GM18519 (cell line): ENCODE results near the gene RBM42.
A peak's percentile ranks its signal among the peaks of the same experiment; 100 is the strongest.
"Not testable (repeated sequence)": the region's sequence is repeated elsewhere in the genome, so short reads cannot be mapped to it uniquely, and the experiment has no call there.

Experiments
- ATAC-seq: cut with Tn5 transposase; IDR thresholded peaks from one replicate; pipeline ENCODE4 v1.9.1; 2021; ENCODE audit warnings: mild to moderate bottlenecking, moderate library complexity; ENCODE audit not compliant: unreplicated experiment, low FRiP score

RBM42 gene

DNA sequence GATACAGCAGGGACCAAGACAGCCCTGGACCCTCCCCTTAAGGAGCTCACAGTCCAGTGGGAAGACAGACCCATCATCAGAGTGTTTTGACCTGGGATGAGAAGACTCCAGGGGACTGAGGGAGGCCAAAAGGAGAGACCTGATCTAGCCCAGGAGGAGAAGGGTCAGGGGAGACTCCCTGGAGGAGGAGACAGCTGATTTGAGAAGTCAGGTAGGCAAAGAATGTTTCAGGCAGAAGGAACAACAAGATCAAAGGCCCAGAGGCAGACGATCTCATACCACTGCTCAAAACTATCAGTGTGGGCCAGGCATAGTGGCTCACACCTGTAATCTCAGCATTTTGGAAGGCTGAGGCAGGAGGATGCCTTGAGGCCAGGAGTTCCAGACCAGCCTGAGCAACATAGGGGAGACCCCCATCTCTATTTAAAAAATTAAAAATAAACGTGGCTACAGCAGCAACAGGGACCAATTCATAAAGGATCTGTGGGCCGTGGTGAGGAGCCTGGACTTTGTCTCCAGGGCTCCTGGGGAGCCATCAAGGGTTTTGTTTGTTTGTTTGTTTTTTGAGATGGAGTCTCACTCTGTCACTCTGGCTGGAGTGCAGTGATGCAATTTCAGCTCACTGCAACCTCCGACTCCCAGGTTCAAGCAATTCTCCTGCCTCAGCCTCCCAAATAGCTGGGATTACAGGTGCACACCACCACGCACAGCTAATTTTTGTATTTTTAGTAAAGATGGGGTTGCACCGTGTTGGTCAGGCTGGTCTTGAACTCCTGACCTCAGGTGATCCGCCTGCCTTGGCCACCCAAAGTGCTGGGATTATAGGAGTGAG lies 17.1 kb downstream of the RBM42 start:
- no peak for ATAC-seq

DNA sequence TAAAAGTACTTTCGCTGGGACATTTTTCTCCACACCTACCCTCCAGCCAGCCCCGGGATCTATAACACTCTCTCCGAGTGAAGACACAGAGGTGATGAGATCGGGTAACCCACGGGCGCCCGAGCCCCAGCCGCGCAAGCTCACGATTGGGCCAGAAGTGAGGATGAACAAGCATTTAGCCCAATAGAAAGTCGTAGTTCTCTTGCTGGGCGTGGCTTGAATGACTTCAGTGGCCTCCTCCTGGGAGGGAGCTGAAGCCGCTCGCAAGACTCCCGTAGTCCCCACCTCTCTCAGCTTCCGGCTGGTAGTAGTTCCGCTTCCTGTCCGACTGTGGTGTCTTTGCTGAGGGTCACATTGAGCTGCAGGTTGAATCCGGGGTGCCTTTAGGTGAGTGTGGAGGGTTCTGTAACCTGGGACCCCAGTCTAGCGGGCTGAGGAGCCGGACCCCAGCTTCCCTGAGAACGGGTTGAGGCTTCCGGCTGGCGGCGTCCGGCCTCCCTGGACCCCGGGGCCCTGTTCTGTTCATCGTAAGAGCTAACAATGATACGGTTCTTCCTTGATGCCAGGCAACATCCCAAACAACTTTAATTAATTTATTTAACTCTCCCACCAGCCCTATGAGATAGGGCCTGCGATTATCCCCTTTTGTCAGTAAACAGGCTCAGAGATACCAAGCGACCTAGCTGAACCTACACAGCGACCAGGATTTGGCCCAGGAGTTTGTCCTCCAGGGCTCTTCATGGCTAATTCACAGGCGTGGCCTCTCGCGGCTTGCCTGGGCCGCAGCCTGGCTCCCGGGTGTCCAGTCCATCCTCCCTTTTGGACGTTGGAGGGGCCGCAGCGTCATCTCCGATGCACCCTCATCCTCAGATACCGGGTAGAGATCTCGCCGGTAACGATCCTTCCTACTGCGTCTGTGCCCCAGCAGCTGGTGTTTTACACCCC lies 19.5 kb downstream of the RBM42 start, which contains the start of gene COX6B1:
Gene COX6B1, plus strand, starts transcription at position 307 of the 945 bp plus-strand sequence. CDS start 2,921 bp downstream, outside the sequence.
- ATAC-seq, result peak; percentile 46

DNA sequence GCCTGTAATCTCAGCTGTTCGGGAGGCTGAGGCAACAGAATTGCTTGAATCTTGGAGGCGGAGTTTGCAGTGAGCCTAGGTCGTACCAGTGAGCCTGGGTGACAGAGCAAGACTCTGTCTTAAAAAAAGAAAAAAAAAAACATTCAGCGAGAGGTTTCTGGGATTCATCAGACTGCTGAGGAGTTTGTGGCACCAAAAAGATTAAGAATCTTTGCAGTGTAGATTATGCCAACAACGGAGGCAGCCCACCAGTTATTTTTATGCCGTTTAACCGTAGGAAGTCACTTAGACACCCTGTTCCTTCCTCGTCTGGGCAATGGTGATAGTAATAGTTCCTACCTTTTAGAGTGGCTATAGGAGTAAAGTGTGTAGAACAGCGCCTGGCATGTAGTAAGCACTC lies 21.7 kb downstream of the RBM42 start:
- ATAC-seq, result no peak

DNA sequence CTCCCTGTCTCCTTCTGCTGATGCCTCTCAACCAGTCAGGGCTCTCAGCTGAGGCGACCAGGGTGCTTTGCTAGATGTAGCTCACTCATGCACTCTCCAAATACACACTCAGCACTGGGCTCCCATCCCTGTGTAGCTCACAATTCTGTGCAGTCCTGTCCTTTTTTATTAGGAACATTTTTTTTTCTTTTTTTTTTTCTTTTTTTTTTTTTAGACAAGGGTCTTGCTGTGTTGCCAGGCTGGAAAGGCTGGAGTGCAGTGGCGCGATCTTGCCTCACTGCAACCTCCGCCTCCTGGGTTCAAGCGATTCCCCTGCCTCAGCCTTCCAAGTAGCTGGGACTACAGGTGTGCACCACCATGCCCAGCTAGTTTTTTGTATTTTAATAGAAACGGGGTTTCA lies 26.0 kb downstream of the RBM42 start:
- ATAC-seq, result not testable (repeated sequence)

DNA sequence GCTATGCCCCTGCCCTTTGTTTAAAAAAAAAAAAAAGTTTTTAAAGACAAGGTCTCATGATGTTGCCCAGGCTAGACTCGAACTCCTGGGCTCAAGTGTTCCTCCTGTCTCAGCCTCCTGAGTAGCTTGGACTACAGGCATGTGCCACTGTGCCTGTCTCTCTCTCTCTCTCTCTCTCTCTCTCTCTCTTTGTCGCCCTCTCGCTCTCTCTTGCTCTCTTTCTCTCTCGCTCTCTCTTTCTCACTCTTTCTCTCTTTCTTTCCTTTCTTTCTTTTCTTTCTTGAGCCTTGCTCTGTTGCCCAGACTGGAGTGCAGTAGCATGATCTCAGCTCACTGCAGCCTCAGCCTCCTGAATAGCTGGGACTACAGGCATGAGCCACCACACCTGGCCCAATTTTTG lies 26.8 kb downstream of the RBM42 start:
- no peak for ATAC-seq

DNA sequence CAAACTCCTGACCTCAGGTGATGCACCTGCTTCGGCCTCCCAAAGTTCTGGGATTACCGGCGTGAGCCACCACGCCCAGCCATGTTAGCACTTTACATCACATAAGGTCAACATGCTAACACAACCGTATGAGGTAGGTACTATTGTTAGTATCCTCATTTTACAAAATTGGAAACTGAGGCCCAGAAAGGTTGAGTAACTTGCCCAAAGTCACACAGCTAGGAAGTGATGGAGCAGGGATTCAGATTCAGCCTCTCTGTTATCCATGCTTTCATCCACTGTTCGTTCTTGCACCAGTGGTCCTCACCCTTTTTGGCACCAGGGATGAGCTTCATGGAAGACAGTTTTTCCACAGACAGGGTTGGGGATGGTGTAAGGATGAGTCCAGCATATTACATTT lies 27.9 kb downstream of the RBM42 start:
- no peak for ATAC-seq

DNA sequence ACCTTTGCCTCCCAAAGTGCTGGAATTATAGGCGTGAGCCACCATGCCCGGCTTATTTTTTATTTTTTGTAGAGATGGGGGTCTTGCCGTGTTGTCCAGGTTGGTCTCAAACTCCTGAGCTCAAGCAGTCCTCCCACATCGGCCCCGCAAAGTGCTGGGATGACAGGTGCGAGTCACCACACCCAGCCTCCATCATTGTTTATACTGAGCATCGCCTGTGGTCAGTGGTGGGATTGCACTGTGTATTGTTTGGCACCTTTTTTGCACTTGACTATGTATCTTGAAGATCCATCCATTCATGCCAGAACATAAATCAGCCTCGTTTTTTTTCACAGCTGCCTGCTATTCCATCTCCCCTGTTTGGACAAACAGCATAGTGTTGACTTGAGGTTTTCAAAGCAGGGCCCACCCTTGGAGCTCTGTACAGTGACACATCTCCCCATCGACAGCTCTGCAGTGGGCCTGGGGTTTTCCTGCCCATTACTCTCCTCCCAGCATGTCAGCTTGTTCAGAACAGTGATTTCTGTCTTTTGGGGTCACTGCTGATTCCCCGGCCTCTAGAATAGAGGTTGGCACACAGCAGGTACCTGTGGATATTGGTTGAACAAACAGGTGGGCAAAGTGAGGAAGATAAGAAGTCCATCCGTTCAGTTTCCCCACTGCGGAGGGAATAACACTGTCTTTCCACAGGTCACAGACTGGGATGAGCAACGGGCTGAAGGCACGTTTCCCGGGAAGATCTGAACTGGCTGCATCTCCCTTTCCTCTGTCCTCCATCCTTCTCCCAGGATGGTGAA lies 29.3 kb downstream of the RBM42 start:
- ATAC-seq, result no peak

DNA sequence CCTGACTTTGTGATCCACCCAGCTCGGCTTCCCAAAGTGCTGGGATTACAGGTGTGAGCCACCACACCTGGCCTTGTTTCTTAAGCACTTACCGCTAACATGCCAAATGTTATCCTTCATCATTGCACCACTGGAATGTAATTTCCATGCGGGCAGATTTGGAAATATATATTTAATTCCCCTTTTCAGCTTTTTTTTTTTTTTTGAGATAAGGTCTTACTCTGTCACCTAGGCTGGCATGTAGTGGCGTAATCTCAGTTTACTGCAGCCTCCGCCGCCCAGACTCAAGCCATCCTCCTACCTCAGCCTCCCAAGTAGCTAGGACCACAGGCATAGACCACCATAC lies 33.1 kb downstream of the RBM42 start:
- ATAC-seq, result no peak

DNA sequence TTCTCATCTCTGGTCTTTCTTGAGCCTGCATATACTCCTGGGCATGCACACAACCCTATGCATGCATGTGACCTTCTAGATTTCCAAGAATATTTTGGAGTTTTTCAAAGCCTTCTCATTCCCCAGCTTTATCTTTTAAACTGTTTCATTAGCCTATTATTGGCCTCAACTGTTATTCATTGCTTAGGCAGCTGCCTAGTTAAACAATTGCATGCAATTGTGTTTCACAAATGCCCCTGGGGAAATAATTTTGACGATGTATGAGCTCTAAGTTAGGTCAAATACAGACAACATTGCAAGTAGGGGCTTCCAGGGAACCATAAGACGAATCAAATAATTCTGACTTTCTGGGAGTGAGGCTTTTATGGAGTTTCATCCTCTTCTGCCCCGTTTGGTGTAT lies 35.1 kb downstream of the RBM42 start:
- no peak for ATAC-seq

DNA sequence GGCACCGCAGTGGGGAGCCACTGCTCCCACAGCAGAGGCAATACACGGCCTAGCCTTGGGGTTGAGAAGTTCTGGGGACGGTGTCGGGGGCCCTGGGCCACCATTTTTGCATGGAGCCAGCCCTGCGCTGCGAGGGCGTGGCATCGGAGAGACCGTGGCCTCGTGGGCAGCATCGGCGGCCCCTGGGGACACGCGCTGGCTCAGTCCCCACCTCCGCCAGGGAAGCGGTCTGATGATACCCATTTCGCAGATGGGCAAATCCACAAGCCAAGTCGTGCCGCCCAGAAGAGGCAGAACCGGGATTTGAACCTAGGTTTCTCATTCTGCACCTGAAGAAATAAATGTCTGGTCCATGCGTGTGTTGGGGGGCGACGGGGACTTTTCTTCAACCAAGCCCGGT lies 36.3 kb downstream of the RBM42 start:
- ATAC-seq, result no peak

DNA sequence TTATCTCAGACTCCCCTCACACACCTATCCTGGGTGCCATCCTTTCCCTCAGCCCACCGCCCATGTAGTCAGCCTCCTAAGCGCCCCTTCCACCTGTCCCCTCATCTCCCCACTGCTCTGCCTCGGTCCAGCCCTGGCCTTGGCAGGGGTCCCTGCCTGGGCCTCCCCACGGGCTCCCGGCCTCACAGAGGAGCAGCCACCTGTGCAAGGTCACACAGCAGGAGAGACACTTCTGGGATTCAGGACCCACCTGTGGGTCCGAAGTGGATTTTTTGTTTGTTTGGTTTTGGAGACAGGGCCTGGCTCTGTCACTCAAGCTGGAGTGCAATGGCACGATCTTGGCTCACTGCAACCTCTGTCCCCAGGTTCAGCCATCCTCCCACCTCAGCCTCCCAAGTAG lies 36.8 kb downstream of the RBM42 start:
- no peak for ATAC-seq

DNA sequence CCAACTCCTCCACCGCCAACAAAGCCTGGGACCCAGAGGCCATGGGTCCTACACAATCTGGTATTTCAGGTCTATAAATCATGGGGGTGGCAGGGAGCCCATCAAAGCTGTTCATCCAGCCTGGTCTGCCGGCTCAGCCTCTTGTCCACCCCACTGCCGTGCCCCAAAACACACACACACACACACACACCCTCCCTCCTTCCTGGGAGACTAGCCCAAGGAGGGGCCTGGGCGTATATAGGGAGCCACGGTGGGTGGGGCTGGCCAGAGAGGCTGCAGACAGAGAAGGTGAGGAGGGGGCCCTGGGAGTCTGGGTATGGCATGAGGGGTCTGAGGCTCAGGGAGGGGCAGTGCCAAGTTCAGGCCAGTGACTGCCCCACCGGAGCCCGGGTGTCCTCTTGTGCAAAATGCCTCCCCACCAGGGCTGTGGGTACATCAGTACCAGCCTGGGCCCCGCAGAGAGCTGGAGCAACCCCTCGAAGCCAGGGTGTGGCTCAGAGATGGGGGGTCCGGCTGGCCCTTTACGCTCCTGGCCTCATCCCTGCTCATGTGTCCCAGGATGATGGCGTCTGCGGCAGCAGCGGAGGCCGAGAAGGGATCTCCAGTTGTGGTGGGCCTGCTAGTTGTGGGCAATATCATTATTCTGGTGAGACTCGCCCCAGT lies 37.5 kb downstream of the RBM42 start, which contains the start of gene UPK1A:
Gene UPK1A, plus strand, starts transcription at position 267 of the 663 bp plus-strand sequence. Its CDS starts 296 bp downstream, at position 563.
- ATAC-seq, result no peak

DNA sequence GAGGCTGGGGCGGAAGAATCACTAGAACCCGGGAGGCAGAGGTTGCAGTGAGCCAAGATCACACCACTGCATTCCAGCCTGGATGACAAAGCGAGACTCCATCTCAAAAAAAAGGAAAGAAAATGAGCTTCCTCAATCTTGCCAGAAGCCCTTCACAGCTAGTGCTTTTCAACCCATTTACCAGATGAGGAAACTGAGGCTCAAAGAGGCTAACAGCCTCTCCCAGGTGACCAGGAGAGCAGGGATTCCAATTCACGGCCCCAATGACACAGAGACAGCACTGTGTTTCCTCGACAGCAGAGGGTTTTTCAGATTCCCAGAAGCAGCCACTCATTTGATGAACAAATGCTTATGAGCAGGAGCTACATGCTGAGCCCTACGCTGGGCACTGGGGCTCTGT lies 40.7 kb downstream of the RBM42 start:
- no peak for ATAC-seq

DNA sequence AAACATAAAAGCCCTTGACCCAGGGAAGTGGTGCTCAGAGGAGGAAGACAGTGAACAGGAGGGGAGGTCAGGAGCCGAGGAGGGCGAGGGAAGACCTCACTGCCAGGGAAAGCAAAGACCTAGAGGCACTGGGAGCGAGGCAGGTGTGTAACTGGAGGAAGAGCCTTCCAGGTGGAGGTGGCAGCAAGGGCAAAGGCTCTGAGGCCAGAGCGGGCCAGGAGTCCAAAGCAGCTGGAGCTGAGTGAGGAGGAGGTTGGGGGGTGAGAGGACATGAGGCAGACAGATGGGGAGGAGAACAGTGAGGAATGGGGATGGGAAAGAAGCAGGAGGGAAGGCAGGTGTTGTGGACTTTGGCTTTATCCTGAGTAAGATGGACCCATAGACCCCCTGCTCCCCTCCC lies 41.1 kb downstream of the RBM42 start:
- ATAC-seq, result no peak

DNA sequence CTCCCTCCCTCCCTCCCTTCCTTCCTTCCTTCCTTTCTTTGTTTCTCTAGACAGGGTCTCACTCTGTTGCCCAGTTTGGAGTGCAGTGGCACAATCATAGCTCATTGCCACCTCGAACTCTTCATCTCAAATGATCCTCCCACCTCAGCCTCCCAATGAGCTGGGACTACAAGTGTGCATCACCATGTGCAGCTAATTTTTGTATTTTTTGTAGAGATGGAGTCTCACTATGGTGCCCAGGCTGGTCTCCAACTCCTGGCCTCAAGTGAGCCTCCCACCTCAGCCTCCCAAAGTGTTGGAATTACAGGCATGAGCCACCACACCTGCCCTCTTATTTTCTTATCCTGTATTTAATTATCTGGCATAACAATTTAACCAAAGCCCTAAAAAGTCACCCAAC lies 41.9 kb downstream of the RBM42 start:
- ATAC-seq, result no peak

DNA sequence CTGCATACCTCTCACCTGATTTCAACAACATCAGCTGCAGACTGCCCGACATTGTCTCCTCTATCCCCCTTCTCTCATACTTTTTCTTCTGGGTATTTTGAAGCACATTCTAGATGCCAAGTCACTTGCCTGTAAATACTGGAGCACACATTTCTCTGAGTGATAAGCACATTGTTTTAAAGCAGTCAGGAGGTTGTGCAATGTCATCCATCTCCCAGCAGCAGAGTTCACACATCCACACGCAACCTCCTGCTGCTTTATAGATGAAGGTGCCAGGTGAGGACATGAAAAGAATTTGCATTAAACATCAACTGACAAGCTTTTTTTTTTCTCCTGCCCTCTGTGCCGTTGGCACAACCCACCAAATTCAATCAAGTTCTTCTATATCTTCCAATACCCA lies 43.0 kb downstream of the RBM42 start:
- ATAC-seq, result no peak

DNA sequence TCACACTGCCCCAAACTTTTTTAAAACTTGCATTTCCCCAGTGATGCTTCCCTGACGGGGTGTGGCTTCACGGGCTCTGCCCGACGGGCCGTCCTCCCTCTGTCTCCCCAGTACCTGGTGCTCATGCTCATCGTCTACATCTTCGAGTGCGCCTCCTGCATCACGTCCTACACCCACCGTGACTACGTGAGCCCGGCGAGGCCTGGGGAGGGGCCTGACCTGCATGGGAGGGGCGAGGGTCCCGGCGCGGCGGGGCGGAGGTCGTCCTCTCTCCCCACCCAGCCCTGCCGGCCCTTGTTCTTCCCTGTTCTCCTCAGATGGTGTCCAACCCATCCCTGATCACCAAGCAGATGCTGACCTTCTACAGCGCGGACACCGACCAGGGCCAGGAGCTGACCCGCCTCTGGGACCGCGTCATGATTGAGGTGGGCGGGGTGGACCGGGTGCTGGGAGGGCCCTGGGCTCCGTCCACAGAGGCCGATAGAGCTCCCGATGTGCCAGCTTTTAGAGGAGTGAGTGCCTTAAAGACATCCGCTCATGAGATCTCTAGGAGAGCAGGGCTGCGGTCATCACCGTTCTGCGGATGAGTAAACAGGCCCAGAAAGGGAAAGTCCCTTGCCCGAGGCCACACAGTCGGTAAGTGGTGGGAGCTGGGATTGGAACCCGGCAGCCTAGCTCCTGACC lies 44.4 kb downstream of the RBM42 start:
- no peak for ATAC-seq

DNA sequence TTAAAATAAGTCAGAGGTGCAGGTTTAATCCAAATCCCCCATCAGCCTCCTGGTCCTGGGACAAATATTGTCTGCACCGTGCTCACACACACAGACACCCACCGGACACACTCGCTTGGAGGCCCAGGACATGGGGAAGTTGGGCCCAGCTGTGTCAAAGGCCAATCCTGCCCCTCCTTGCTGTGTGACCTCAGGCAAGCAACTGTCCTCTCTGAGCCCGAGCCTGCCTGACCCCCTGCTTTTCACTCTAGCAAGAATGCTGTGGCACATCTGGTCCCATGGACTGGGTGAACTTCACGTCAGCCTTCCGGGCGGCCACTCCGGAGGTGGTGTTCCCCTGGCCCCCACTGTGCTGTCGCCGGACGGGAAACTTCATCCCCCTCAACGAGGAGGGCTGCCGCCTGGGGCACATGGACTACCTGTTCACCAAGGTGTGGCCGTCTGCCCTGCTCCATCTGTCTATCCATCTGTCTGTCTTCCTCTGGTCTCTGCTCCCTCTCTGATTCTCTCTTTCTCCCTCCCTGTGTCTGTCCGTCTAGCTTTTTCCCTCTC lies 46.8 kb downstream of the RBM42 start:
- ATAC-seq, result no peak
